Mesendoderm (in vitro differentiated cells): ENCODE data around the gene PLAC1.

ENCODE experiments used
- DNase-seq: peaks from one replicate; pipeline ENCODE4 v3.0.0; 2013
- H2AK5ac ChIP-seq: 2 replicates; pipeline ENCODE4 v1.6.1; 2013; ENCODE audit warnings: low read length, inconsistent platforms
- H2BK120ac ChIP-seq: 2 replicates; pipeline ENCODE4 v1.6.1; 2013; ENCODE audit warnings: low read depth, mild to moderate bottlenecking, low read length, moderate library complexity, mixed read lengths
- H2BK15ac ChIP-seq: replicated peaks from 2 replicates; pipeline ENCODE4 v1.6.1; 2013; ENCODE audit warnings: low read depth, mild to moderate bottlenecking, moderate library complexity
- H2BK5ac ChIP-seq: 2 replicates; pipeline ENCODE4 v1.6.1; 2013; ENCODE audit warnings: low read length, inconsistent platforms
- H3K18ac ChIP-seq: 2 replicates; pipeline ENCODE4 v1.6.1; 2013; ENCODE audit warnings: mild to moderate bottlenecking, low read length, mixed read lengths
- H3K23ac ChIP-seq: one replicate; pipeline ENCODE4 v1.6.1; 2013; ENCODE audit warnings: low read length
- H3K27ac ChIP-seq: 2 replicates; pipeline ENCODE4 v1.5.1; 2013; ENCODE audit warnings: low read depth, mild to moderate bottlenecking, inconsistent platforms, low read length, moderate library complexity
- H3K27me3 ChIP-seq: 2 replicates; pipeline ENCODE4 v1.6.1; 2013; ENCODE audit warnings: low read length, control low read depth, mild to moderate bottlenecking, inconsistent platforms; ENCODE audit not compliant: insufficient read depth, poor library complexity
- H3K36me3 ChIP-seq: 2 replicates; pipeline ENCODE4 v1.6.1; 2013; ENCODE audit warnings: low read length, inconsistent platforms; ENCODE audit not compliant: control insufficient read depth, insufficient read depth
- H3K4ac ChIP-seq: one replicate; pipeline ENCODE4 v1.6.1; 2013; ENCODE audit warnings: low read depth, mild to moderate bottlenecking, low read length, moderate library complexity
- H3K4me1 ChIP-seq: 2 replicates; pipeline ENCODE4 v1.6.1; 2013; ENCODE audit warnings: low read depth, low read length, inconsistent platforms; ENCODE audit not compliant: control insufficient read depth
- H3K4me2 ChIP-seq: 2 replicates; pipeline ENCODE4 v1.6.1; 2013; ENCODE audit warnings: low read length
- H3K4me3 ChIP-seq: 2 replicates; pipeline ENCODE4 v1.5.1; 2013; ENCODE audit warnings: mild to moderate bottlenecking, low read length
- H3K56ac ChIP-seq: one replicate; pipeline ENCODE4 v1.6.1; 2013; ENCODE audit warnings: low read length
- H3K79me1 ChIP-seq: 2 replicates; pipeline ENCODE4 v1.6.1; 2013; ENCODE audit warnings: low read length, inconsistent platforms
- H3K79me2 ChIP-seq: 2 replicates; pipeline ENCODE4 v1.6.1; 2013; ENCODE audit warnings: mild to moderate bottlenecking, low read length; ENCODE audit not compliant: control insufficient read depth, insufficient read depth
- H3K9ac ChIP-seq: 2 replicates; pipeline ENCODE4 v1.6.1; 2013; ENCODE audit warnings: low read length, inconsistent platforms
- H4K5ac ChIP-seq: one replicate; pipeline ENCODE4 v1.6.1; 2013; ENCODE audit warnings: low read length
- H4K8ac ChIP-seq: one replicate; pipeline ENCODE4 v1.6.1; 2013; ENCODE audit warnings: low read depth, mild to moderate bottlenecking, control low read depth, low read length, moderate library complexity
- WGBS: extraction: QIAGEN DNeasy Blood & Tissue Kit; methylation state at CpG from one replicate; pipeline ENCODE4 v1.1.7; 2013; ENCODE audit warnings: low lambda C conversion rate, missing lambda C conversion rate; ENCODE audit not compliant: insufficient coverage; ENCODE audit errors: extremely low coverage; 5-methylcytosine and 5-hydroxymethylcytosine counted together

The PLAC1 gene

DNA sequence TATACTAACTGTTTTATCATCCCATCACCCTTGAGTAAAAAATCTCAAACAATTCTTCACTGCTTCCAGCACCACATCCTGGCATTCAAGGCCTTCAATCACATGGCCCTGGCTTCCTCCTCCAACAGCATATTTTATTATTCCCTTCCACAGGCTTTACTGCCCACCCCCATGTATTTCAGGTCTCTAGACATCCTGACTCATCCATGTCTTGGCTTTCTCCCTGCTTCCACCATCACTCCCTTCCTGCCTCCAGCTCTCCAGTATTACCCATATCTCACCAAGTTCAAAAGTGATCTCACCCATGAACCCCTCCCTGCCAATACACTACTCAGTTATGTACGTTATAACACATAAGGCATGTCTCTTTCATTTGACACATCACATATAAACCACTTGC, 34.7 kb upstream of the PLAC1 start:
- Histone ChIP-seq H3K4me1 (no peaks in the 10 kb centered on the region), H3K79me1 (no peaks in the 10 kb centered on the region), H3K4me3 (no peak overlapping the region), H4K8ac (no peak overlapping the region), H2AK5ac (no peak overlapping the region), H3K79me2 (no peaks in the 10 kb centered on the region), H2BK120ac (no peak overlapping the region), H3K18ac (no peak overlapping the region), H3K23ac (no peak overlapping the region), H3K36me3 (no peaks in the 10 kb centered on the region), H3K4me2 (no peak overlapping the region), H3K4ac (no peak overlapping the region), H2BK15ac (no peak overlapping the region), H3K9ac (no peak overlapping the region), H4K5ac (no peak overlapping the region), H2BK5ac (no peak overlapping the region), H3K56ac (no peak overlapping the region), H3K27ac (no peak overlapping the region), H3K27me3 (no peaks in the 10 kb centered on the region)
- no CpG with 5 or more reads among the region's 1 CpG for WGBS
- DNase-seq = no peak

DNA sequence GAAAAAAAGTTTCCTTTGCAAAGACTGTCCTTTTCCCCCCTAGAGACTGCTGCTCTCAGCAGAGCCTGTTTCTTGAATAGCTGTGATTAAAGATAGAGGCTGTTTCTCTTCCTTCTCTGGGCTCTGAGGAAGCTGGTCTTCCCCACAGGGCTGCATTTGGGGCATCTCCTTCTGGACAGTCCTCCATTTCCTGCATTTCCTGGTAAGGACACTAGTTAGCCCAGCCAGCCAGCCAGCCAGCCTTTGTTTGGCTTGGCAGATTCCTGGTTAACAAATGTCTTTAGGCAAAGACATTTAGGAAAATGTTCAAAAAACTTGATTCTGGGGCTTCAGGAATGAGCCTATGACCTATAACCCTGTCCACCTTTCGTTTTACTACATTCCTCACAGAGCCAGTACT, 34.0 kb upstream of the PLAC1 start:
- no peak for DNase-seq
- no peak overlapping the region for H3K4ac ChIP-seq
- H3K18ac ChIP-seq = no peak overlapping the region
- no peak overlapping the region for H3K56ac ChIP-seq
- no peak overlapping the region for H2BK120ac ChIP-seq
- H3K9ac ChIP-seq = no peak overlapping the region
- no peaks in the 10 kb centered on the region for H3K4me1 ChIP-seq
- no peak overlapping the region for H3K23ac ChIP-seq
- no peaks in the 10 kb centered on the region for H3K27me3 ChIP-seq
- no peak overlapping the region for H3K27ac ChIP-seq
- no peak overlapping the region for H3K4me2 ChIP-seq
- H3K36me3 ChIP-seq = no peaks in the 10 kb centered on the region
- H2BK15ac ChIP-seq = no peak overlapping the region
- no peak overlapping the region for H4K5ac ChIP-seq
- H3K79me2 ChIP-seq = no peaks in the 10 kb centered on the region
- H2AK5ac ChIP-seq = no peak overlapping the region
- no peak overlapping the region for H3K4me3 ChIP-seq
- no peaks in the 10 kb centered on the region for H3K79me1 ChIP-seq
- H4K8ac ChIP-seq = no peak overlapping the region
- WGBS = no CpG with 5 or more reads among the region's 1 CpG
- H2BK5ac ChIP-seq = no peak overlapping the region

DNA sequence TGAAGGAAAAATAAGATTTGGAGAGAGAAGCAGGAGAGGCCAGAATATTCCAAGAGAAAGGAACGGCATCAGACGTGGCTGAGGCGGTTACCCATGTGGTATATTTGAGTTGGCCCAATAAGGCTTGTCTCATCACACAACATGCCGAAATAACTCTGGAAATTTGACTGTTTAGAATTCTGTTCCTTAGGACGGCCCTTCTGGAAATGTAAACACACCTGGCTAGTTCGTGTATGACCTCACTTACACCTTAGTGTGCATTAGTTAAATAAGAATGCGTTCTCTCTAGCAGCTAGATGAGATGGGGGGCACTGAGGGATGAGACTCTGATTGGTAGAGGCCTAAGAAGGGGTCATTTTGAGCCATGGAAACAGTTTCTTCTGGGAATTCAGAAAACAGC, 33.2 kb upstream of the PLAC1 start:
- H3K4me1 ChIP-seq = no peaks in the 10 kb centered on the region
- no peak overlapping the region for H3K4ac ChIP-seq
- no peaks in the 10 kb centered on the region for H3K27me3 ChIP-seq
- no peak overlapping the region for H2BK120ac ChIP-seq
- H3K4me2 ChIP-seq = no peak overlapping the region
- no peaks in the 10 kb centered on the region for H3K79me1 ChIP-seq
- no peak overlapping the region for H4K5ac ChIP-seq
- no peak overlapping the region for H2BK5ac ChIP-seq
- H3K4me3 ChIP-seq = no peak overlapping the region
- no peak overlapping the region for H3K56ac ChIP-seq
- no peak overlapping the region for H3K27ac ChIP-seq
- H2BK15ac ChIP-seq = no peak overlapping the region
- H2AK5ac ChIP-seq = no peak overlapping the region
- no peak overlapping the region for H3K23ac ChIP-seq
- WGBS = no CpG with 5 or more reads among the region's 7 CpGs
- DNase-seq = no peak
- H3K9ac ChIP-seq = no peak overlapping the region
- no peaks in the 10 kb centered on the region for H3K36me3 ChIP-seq
- H3K18ac ChIP-seq = no peak overlapping the region
- no peaks in the 10 kb centered on the region for H3K79me2 ChIP-seq
- no peak overlapping the region for H4K8ac ChIP-seq

DNA sequence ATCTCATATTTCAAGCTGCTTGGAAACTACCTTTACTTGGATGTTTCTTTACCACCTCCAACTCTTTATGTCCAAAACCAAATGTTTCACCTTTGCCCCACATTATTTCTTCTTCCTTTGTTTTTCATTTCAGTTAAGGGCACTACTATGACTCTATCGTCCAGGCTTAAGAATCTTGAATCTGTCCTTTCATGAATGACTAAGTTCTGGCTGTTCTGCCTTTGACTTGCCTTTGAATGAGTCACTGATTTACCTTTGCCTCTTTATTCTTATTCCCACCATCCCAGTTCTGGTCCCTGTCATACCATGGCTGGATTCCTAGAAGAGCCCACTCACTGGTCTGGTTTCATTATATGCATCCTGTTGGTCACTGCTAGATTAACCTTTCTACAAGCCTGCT, 30.6 kb upstream of the PLAC1 start:
- H3K27me3 ChIP-seq = no peaks in the 10 kb centered on the region
- H3K4ac ChIP-seq = no peak overlapping the region
- no peaks in the 10 kb centered on the region for H3K36me3 ChIP-seq
- no peak overlapping the region for H3K4me3 ChIP-seq
- no peak overlapping the region for H3K9ac ChIP-seq
- H4K5ac ChIP-seq = no peak overlapping the region
- no peak overlapping the region for H2BK120ac ChIP-seq
- H3K27ac ChIP-seq = no peak overlapping the region
- no peak overlapping the region for H4K8ac ChIP-seq
- no peaks in the 10 kb centered on the region for H3K79me2 ChIP-seq
- no peaks in the 10 kb centered on the region for H3K4me1 ChIP-seq
- no peaks in the 10 kb centered on the region for H3K79me1 ChIP-seq
- no CpG with 5 or more reads among the region's 1 CpG for WGBS
- no peak for DNase-seq
- no peak overlapping the region for H3K18ac ChIP-seq
- no peak overlapping the region for H3K23ac ChIP-seq
- no peak overlapping the region for H3K4me2 ChIP-seq
- H3K56ac ChIP-seq = no peak overlapping the region
- H2AK5ac ChIP-seq = no peak overlapping the region
- H2BK15ac ChIP-seq = no peak overlapping the region
- H2BK5ac ChIP-seq = no peak overlapping the region

DNA sequence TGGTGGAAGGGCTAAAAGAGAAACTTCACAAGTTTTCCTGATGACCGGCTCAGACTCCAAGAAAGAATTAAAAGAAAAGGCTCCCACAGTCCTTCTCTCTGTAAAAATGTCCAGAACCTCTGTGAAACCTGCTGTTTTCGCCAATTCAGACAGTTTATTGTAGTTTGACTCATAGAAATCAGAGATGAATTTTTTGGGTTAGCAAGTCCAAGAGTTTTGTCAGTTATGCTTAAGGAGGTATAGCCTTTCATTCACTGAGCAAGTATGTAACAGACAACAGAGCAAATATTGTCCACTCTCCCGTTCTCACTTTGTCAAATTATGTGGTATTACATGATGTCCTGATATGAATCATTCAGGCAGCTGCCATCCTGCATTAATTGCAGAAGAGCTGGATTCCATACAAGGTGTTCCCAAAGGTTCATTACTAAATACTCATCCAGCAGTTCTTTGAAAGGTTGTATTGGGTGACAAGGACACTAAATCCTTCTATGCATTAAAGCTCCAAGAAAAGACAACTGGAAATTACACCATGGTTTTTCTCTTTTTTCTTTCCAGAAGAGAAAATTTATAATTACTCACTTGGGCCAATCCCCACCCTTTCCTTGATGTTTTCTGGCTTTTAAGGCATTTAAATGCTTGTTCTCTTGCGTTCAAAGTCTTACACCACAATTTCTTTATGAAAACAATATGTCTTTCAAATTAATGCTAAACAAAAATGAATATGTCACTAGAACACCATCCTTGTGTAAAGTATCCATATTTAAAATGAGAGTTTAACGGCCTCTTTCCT, 30.0 kb upstream of the PLAC1 start:
- WGBS = no CpG with 5 or more reads among the region's 5 CpGs
- no peak overlapping the region for H2BK5ac ChIP-seq
- no peak overlapping the region for H3K27ac ChIP-seq
- no peak overlapping the region for H3K4ac ChIP-seq
- H3K56ac ChIP-seq = no peak overlapping the region
- no peaks in the 10 kb centered on the region for H3K79me1 ChIP-seq
- H3K23ac ChIP-seq = no peak overlapping the region
- H4K8ac ChIP-seq = no peak overlapping the region
- no peaks in the 10 kb centered on the region for H3K36me3 ChIP-seq
- no peak for DNase-seq
- H3K4me2 ChIP-seq = no peak overlapping the region
- no peaks in the 10 kb centered on the region for H3K79me2 ChIP-seq
- no peak overlapping the region for H2BK15ac ChIP-seq
- no peaks in the 10 kb centered on the region for H3K4me1 ChIP-seq
- no peak overlapping the region for H3K9ac ChIP-seq
- H3K4me3 ChIP-seq = no peak overlapping the region
- no peak overlapping the region for H2BK120ac ChIP-seq
- no peak overlapping the region for H4K5ac ChIP-seq
- H3K18ac ChIP-seq = no peak overlapping the region
- H2AK5ac ChIP-seq = no peak overlapping the region
- no peaks in the 10 kb centered on the region for H3K27me3 ChIP-seq

DNA sequence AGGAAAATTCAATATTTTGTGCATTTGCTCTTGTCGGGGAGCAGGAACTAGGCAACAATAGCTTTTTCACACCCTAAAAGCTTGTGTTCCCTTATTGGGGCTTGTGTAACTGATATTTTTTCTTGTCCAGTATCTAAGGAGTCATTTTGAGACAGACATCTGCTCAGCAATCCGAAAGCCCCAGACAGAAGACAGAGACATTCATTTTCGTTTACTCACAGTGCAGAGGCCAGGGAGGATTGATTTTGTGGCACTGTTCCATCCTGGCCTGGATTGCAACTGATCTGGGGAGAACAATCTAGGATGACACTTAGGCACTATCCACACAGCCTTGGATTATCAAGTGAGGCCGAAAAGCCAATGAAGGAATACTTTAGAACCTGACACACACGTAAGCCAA, 27.4 kb upstream of the PLAC1 start:
- no CpG with 5 or more reads among the region's 5 CpGs for WGBS
- H3K23ac ChIP-seq = no peak overlapping the region
- H3K4me3 ChIP-seq = no peak overlapping the region
- H2BK5ac ChIP-seq = no peak overlapping the region
- no peaks in the 10 kb centered on the region for H3K4me1 ChIP-seq
- H4K8ac ChIP-seq = no peak overlapping the region
- no peak for DNase-seq
- no peaks in the 10 kb centered on the region for H3K79me2 ChIP-seq
- H2AK5ac ChIP-seq = no peak overlapping the region
- H2BK15ac ChIP-seq = no peak overlapping the region
- no peaks in the 10 kb centered on the region for H3K79me1 ChIP-seq
- H3K9ac ChIP-seq = no peak overlapping the region
- no peak overlapping the region for H2BK120ac ChIP-seq
- no peak overlapping the region for H3K4ac ChIP-seq
- no peak overlapping the region for H3K18ac ChIP-seq
- H3K27ac ChIP-seq = no peak overlapping the region
- no peak overlapping the region for H4K5ac ChIP-seq
- no peaks in the 10 kb centered on the region for H3K36me3 ChIP-seq
- no peaks in the 10 kb centered on the region for H3K27me3 ChIP-seq
- no peak overlapping the region for H3K4me2 ChIP-seq
- H3K56ac ChIP-seq = no peak overlapping the region
